ENCODE data around the gene DNAJC5. TPM values are rescaled to one million over a fixed set of nuclear protein-coding genes. Genes with fewer than 3 reads are reported as not detected.

The DNAJC5 gene
- total RNA-seq, 1 experiment from 2014 or later, result 59.5 TPM

DNA sequence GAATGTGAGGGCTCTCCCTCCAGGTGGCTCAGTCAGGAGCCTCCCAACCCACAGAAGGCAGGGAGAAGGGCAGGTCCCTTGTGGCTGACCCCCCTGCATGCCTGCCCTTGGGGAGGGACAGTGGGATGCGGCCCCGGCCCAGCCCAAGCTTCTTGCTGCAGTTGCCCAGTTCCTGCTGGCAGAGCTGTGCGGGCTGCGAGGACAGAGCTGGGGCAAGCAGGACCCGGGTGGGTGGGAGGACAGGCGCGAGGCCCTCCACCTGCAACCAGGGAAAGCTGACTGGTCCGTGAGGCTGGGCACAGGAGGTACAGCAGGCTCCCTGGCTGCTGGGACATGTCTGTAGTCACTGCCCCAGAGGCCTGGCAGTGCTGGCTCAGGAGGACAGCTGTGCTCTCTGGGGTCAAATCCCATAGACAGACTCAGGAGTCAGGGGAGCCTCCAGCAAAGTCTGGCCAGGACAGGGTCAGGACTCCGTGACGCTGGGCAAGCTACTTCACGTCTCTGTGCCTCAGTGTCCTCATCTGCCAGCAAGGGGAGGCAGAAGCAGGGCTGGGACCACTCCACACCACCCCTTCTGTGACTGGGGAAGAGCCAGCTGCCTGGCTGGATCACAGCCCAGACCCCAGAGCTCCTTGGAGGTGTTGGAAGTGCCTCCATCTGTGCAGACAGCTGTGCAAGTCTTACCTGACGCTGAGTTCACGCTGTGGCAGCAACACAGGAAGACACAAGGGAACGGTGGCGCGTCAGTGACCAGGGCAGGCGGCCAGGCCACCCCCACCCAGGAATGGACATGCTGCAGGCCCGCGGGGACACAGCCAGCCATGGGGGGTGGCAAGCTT, 48.3 kb downstream of the DNAJC5 start:
- Histone ChIP-seq H3K4me3 (ENCODE audit: low read depth in 2 of 2, low read length in 2 of 2) (no peak overlapping the region), H3K27me3 (ENCODE audit: control insufficient read depth, insufficient read depth, low read length) (no peaks in the 10 kb centered on the region), H3K36me3 (ENCODE audit: control insufficient read depth, insufficient read depth, low read length) (no peaks in the 10 kb centered on the region; the same call in 1 of the 2 replicates), H3K9me3 (ENCODE audit: control insufficient read depth, insufficient read depth, low read depth, low read length) (no peaks in the 10 kb centered on the region), H3K27ac (ENCODE audit: low read length) (peak overlapping the region; percentile 79), H3K4me1 (ENCODE audit: control insufficient read depth, insufficient read depth, low read length) (peaks cover 19% of the 10 kb centered on the region)
- in situ Hi-C loops (cut with HindIII; ENCODE audit: low pct_unique_long_range_greater_than_20kb, low sequenced_read_pairs) (no loop called here), intact Hi-C loops (cut with micrococcal nuclease; ENCODE audit: unreplicated experiment) (no loop called here)
- ChIA-PET POLR2A (no interaction called here), CTCF (no interaction called here)
- DNase-seq (ENCODE audit: low read depth, low spot score) (no peak), ATAC-seq (peak; percentile 11)
- TF ChIP-seq TCF7L2 (IDR thresholded peaks at IDR 0.05; ENCODE audit: low read depth, low read length) (no peak), POLR2AphosphoS5 (IDR thresholded peaks at IDR 0.05; ENCODE audit: low read depth, low read length) (no peak), SIN3A (IDR thresholded peaks at IDR 0.05; ENCODE audit: borderline replicate concordance, insufficient read depth, low read depth, low read length) (no peak)
- TF ChIP-seq, protein P1, sequence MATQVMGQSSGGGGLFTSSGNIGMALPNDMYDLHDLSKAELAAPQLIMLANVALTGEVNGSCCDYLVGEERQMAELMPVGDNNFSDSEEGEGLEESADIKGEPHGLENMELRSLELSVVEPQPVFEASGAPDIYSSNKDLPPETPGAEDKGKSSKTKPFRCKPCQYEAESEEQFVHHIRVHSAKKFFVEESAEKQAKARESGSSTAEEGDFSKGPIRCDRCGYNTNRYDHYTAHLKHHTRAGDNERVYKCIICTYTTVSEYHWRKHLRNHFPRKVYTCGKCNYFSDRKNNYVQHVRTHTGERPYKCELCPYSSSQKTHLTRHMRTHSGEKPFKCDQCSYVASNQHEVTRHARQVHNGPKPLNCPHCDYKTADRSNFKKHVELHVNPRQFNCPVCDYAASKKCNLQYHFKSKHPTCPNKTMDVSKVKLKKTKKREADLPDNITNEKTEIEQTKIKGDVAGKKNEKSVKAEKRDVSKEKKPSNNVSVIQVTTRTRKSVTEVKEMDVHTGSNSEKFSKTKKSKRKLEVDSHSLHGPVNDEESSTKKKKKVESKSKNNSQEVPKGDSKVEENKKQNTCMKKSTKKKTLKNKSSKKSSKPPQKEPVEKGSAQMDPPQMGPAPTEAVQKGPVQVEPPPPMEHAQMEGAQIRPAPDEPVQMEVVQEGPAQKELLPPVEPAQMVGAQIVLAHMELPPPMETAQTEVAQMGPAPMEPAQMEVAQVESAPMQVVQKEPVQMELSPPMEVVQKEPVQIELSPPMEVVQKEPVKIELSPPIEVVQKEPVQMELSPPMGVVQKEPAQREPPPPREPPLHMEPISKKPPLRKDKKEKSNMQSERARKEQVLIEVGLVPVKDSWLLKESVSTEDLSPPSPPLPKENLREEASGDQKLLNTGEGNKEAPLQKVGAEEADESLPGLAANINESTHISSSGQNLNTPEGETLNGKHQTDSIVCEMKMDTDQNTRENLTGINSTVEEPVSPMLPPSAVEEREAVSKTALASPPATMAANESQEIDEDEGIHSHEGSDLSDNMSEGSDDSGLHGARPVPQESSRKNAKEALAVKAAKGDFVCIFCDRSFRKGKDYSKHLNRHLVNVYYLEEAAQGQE (IDR thresholded peaks at IDR 0.05; ENCODE audit: insufficient read depth in 1 of 2, low read depth in 2 of 2, low read length in 1 of 2), result 0 out of 4 replicates have a peak, but pooled peaks of 1 of the 2 experiments have one; percentile 36
- TF ChIP-seq, protein P2, sequence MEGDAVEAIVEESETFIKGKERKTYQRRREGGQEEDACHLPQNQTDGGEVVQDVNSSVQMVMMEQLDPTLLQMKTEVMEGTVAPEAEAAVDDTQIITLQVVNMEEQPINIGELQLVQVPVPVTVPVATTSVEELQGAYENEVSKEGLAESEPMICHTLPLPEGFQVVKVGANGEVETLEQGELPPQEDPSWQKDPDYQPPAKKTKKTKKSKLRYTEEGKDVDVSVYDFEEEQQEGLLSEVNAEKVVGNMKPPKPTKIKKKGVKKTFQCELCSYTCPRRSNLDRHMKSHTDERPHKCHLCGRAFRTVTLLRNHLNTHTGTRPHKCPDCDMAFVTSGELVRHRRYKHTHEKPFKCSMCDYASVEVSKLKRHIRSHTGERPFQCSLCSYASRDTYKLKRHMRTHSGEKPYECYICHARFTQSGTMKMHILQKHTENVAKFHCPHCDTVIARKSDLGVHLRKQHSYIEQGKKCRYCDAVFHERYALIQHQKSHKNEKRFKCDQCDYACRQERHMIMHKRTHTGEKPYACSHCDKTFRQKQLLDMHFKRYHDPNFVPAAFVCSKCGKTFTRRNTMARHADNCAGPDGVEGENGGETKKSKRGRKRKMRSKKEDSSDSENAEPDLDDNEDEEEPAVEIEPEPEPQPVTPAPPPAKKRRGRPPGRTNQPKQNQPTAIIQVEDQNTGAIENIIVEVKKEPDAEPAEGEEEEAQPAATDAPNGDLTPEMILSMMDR (IDR thresholded peaks at IDR 0.05), result no peak
- BruUV-seq (replicated peaks), result no TSS peak

DNA sequence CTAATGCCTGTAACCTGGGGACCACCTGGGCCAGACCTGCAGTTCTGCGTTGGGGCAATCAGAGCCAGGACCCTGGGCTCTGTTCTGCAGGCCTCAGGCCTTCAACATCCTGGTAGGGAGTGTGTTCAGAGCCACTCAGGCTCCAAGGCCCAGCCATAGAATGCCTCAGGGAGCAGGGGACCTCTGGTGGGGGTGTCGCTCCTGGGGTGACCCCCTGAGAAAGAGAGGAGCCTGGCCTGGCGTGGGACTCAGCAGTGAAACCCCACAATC, 48.8 kb downstream of the DNAJC5 start:
- no peaks in the 10 kb centered on the region for H3K27me3 ChIP-seq (ENCODE audit: control insufficient read depth, insufficient read depth, low read length)
- no TSS peak for BruUV-seq (replicated peaks)
- H3K4me1 ChIP-seq (ENCODE audit: control insufficient read depth, insufficient read depth, low read length), result peaks cover 23% of the 10 kb centered on the region
- H3K27ac ChIP-seq (ENCODE audit: low read length), result no peak overlapping the region
- no peaks in the 10 kb centered on the region; the same call in 1 of the 2 replicates for H3K36me3 ChIP-seq (ENCODE audit: control insufficient read depth, insufficient read depth, low read length)
- TF ChIP-seq, protein P2 (IDR thresholded peaks at IDR 0.05), result no peak
- TF ChIP-seq SIN3A (IDR thresholded peaks at IDR 0.05; ENCODE audit: borderline replicate concordance, insufficient read depth, low read depth, low read length) (no peak), POLR2AphosphoS5 (IDR thresholded peaks at IDR 0.05; ENCODE audit: low read depth, low read length) (no peak), TCF7L2 (IDR thresholded peaks at IDR 0.05; ENCODE audit: low read depth, low read length) (no peak)
- TF ChIP-seq, protein P1 (IDR thresholded peaks at IDR 0.05; ENCODE audit: insufficient read depth in 1 of 2, low read depth in 2 of 2, low read length in 1 of 2), result no peak
- H3K4me3 ChIP-seq (ENCODE audit: low read depth in 2 of 2, low read length in 2 of 2), result no peak overlapping the region
- intact Hi-C loops (cut with micrococcal nuclease; ENCODE audit: unreplicated experiment) (no loop called here), in situ Hi-C loops (cut with HindIII; ENCODE audit: low pct_unique_long_range_greater_than_20kb, low sequenced_read_pairs) (no loop called here)
- DNase-seq (ENCODE audit: low read depth, low spot score) (no peak), ATAC-seq (no peak)
- ChIA-PET CTCF (no interaction called here), POLR2A (no interaction called here)
- H3K9me3 ChIP-seq (ENCODE audit: control insufficient read depth, insufficient read depth, low read depth, low read length), result no peaks in the 10 kb centered on the region

Measured in Panc1 (cell line).